Measurements from ENCODE around the gene HNRNPA2B1.

DNA sequence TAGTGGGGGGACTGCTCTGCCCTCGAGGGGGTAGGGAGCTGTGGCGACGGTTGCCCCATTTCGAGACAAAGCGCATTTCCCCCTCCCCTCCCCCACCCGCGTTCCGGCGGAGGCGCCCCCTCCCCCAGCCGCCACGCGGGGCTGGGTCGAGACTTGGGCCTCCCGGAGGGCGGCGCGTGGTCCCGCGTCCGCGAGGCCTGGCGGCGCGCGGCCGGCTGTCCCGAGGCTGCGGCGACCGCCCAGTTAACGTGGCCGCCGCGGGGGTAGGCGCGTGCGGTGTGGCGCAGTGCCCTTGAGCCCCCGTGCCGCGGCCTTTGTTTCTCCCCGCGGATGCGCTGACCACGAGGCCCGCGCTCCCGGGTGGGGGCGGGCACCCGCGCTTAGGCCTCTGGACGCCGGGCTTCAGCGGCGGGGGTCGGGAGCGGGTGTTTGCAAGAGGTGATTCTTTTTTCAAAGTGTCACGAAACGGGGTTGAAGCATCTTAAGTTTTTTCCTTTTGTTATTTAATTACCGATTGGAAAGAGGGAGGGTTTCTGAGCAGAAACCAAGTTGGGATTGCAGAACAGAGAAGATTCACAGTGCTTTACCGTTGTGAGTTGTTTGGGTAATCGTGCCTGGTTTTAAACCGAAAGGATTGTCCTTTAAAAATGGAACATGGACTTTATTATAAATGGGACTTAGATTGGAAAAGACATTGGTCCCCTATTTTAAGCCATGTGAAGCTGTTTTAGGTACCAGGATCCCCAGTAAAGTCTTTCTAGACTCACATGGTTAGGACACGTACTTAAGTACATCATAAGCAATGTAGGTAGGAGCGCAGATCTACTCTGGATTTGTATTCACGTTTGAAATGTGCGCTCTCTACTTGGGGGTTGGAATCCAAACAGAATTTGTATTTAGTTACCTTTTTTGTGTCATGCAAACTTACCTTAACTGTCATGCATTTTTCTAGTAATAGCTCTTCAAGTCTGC is 1.8 kb upstream of the HNRNPA2B1 start:
- TF ChIP-seq, protein P1, sequence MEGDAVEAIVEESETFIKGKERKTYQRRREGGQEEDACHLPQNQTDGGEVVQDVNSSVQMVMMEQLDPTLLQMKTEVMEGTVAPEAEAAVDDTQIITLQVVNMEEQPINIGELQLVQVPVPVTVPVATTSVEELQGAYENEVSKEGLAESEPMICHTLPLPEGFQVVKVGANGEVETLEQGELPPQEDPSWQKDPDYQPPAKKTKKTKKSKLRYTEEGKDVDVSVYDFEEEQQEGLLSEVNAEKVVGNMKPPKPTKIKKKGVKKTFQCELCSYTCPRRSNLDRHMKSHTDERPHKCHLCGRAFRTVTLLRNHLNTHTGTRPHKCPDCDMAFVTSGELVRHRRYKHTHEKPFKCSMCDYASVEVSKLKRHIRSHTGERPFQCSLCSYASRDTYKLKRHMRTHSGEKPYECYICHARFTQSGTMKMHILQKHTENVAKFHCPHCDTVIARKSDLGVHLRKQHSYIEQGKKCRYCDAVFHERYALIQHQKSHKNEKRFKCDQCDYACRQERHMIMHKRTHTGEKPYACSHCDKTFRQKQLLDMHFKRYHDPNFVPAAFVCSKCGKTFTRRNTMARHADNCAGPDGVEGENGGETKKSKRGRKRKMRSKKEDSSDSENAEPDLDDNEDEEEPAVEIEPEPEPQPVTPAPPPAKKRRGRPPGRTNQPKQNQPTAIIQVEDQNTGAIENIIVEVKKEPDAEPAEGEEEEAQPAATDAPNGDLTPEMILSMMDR (IDR thresholded peaks at IDR 0.05): peak in 1 of 6 experiments; percentile 6
- no peak for TF ChIP-seq POLR2A (IDR thresholded peaks at IDR 0.05)

All from esophagus squamous epithelium (tissue), 4 donors.